Tibial nerve (tissue), 4 donors: ENCODE results near the gene GCK. TPM values are rescaled to one million over a fixed set of nuclear protein-coding genes. Genes with fewer than 3 reads are reported as not detected.
A peak's percentile ranks its signal among the peaks of the same experiment; 100 is the strongest.
"Not testable (repeated sequence)": the region's sequence is repeated elsewhere in the genome, so short reads cannot be mapped to it uniquely, and the experiment has no call there.

Source experiments
- DNase-seq, 2 donors: peaks; one replicate each; pipeline ENCODE4 v3.0.0-alpha.2; 2019; ENCODE audit warnings: low spot score in 2 of 2
- H3K27ac ChIP-seq, 4 donors: fragments of 200-600 bp; sonication (generic) in 3 of 4; one replicate each; pipeline ENCODE4 v1.5.1; 2017 to 2019; ENCODE audit warnings: mild to moderate bottlenecking in 1 of 4
- H3K27me3 ChIP-seq, 2 donors: fragments of 200-600 bp; sonication (generic) in 1 of 2; one replicate each; pipeline versions ENCODE4 v1.5.1 to v1.6.0; 2017 to 2019
- H3K36me3 ChIP-seq, 3 donors: fragments of 200-600 bp; sonication (generic); one replicate each; pipeline ENCODE4 v1.5.1; 2018 to 2019
- H3K4me1 ChIP-seq, 4 donors: fragments of 200-600 bp; sonication (generic) in 3 of 4; one replicate each; pipeline ENCODE4 v1.5.1; 2017 to 2019
- H3K4me3 ChIP-seq, 4 donors: fragments of 200-600 bp; sonication (generic) in 3 of 4; one replicate each; pipeline ENCODE4 v1.5.1; 2017 to 2019; ENCODE audit warnings: mild to moderate bottlenecking in 1 of 4, moderate library complexity in 1 of 4
- H3K9me3 ChIP-seq, 4 donors: fragments of 200-600 bp; sonication (generic) in 3 of 4; one replicate each; pipeline ENCODE4 v1.5.1; 2017 to 2019
- CTCF ChIP-seq, 5 experiments: fragments of 200-600 bp in 3 of 5; fragments of 450-650 bp in 2 of 5; sonication (generic) in 3 of 5; IDR thresholded peaks; one replicate each; pipeline ENCODE4 v1.5.1; 2016 to 2019; ENCODE audit warnings: antibody characterized with exemption in 5 of 5, mild to moderate bottlenecking in 3 of 5, moderate library complexity in 2 of 5
- EP300 ChIP-seq, 2 donors: sonication (generic); formaldehyde crosslinking; IDR thresholded peaks; one replicate each; pipeline ENCODE4 v1.6.1; 2017; ENCODE audit warnings: antibody characterized with exemption in 2 of 2, mild to moderate bottlenecking in 1 of 2
- POLR2A ChIP-seq, 2 donors: fragments of 450-650 bp; IDR thresholded peaks; one replicate each; pipeline ENCODE4 v1.6.1; 2017; ENCODE audit warnings: antibody characterized with exemption in 2 of 2, mild to moderate bottlenecking in 2 of 2, moderate library complexity in 2 of 2
- WGBS, 2 donors: methylation state at CpG; one replicate each; pipeline ENCODE4 v1.1.5; 2018; 5-methylcytosine and 5-hydroxymethylcytosine counted together
- total RNA-seq, 4 donors: library from RNA; depleted of rRNA; stranded (reverse); fragments of >200 nt; gene quantifications; one replicate each; pipeline ENCODE4 v1.1.0, GENCODE V29; 2016

GCK gene
- total RNA-seq, 4 donors from 2014 or later = 2.3 to 3.0 (median 2.4) TPM; not detected in 1

GRCh38 chr7:44177570-44178131, 11.6 kb downstream of the GCK start:
- no peak for DNase-seq
- Histone ChIP-seq H3K4me3 (no peak overlapping the region), H3K4me1 (no peaks in the 10 kb centered on the region), H3K36me3 (no peaks in the 10 kb centered on the region), H3K9me3 (peaks cover 0 to 6% (median 0%) of the 10 kb centered on the region in 4 donors), H3K27ac (peak overlapping the region in 2 of 4 donors; percentile 9 to 74), H3K27me3 (no peaks in the 10 kb centered on the region)
- WGBS, 2 donors = 44 to 64% methylated on average over 4 of the region's 4 CpGs
- TF ChIP-seq CTCF (IDR thresholded peaks at IDR 0.05) = no peak
- no peak for TF ChIP-seq EP300 (IDR thresholded peaks at IDR 0.05)
- no peak for TF ChIP-seq POLR2A (IDR thresholded peaks at IDR 0.05)

GRCh38 chr7:44176486-44176885, 12.8 kb downstream of the GCK start:
- H3K9me3 ChIP-seq = peaks cover 0 to 7% (median 0%) of the 10 kb centered on the region in 4 donors
- no peaks in the 10 kb centered on the region for H3K27me3 ChIP-seq
- WGBS, 2 donors = 72 to 77% methylated on average over 7 of the region's 7 CpGs
- no peak overlapping the region for H3K4me3 ChIP-seq
- TF ChIP-seq EP300 (IDR thresholded peaks at IDR 0.05) (no peak), POLR2A (IDR thresholded peaks at IDR 0.05) (no peak), CTCF (IDR thresholded peaks at IDR 0.05) (no peak)
- H3K4me1 ChIP-seq = no peaks in the 10 kb centered on the region
- H3K36me3 ChIP-seq = no peaks in the 10 kb centered on the region
- DNase-seq = no peak
- no peak overlapping the region for H3K27ac ChIP-seq

DNA sequence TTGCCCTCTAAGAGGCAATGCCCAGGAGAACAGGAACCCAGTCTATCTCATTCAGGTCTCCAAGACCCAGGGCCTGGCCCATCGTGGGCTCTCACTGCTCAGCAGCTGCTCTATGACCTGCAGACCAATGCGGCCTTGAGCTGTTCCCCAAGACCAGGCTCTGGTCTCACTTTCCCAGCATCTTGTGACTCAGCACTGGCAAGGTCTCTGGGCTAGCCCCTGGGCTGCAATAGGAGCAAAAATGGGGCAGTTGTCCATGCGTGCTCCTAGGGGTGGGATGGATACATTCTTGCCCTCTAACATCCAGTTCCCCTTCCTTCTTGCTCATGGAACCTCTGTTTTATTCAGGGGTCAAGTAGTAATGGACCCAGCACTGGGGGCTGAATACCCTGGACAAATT, 13.5 kb downstream of the GCK start:
- Histone ChIP-seq H3K4me3 (no peak overlapping the region), H3K27ac (no peak overlapping the region), H3K36me3 (no peaks in the 10 kb centered on the region), H3K4me1 (no peaks in the 10 kb centered on the region), H3K27me3 (no peaks in the 10 kb centered on the region), H3K9me3 (peaks cover 0 to 13% (median 0%) of the 10 kb centered on the region in 4 donors)
- no peak for TF ChIP-seq POLR2A (IDR thresholded peaks at IDR 0.05)
- TF ChIP-seq CTCF (IDR thresholded peaks at IDR 0.05) = no peak
- no peak for TF ChIP-seq EP300 (IDR thresholded peaks at IDR 0.05)
- WGBS, 2 donors = 79 to 84% methylated on average over 3 of the region's 3 CpGs
- no peak for DNase-seq

DNA sequence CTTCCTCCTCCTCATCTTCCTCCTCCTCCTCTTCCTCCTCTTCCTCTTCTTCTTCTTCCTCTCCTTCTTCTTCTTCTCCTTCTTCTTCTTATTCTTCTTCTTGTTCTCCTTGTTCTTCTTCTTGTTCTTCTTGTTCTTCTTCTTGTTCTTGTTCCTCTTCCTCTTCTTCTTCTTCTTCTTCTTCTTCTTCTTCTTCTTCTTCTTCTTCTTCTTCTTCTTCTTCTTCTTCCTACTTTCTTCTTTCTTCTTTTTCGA, 14.6 kb downstream of the GCK start:
- peaks cover 0 to 13% (median 0%) of the 10 kb centered on the region in 4 donors for H3K9me3 ChIP-seq
- H3K36me3 ChIP-seq, DNase-seq, H3K27ac ChIP-seq, H3K4me1 ChIP-seq, H3K4me3 ChIP-seq, H3K27me3 ChIP-seq: not testable (repeated sequence)
- WGBS, 2 donors = 65 to 71% methylated on average over 1 of the region's 1 CpG

GRCh38 chr7:44173911-44174693, 15.1 kb downstream of the GCK start:
- Histone ChIP-seq H3K36me3 (no peaks in the 10 kb centered on the region), H3K27ac (no peak overlapping the region), H3K27me3 (no peaks in the 10 kb centered on the region), H3K9me3 (peaks cover 0 to 13% (median 0%) of the 10 kb centered on the region in 4 donors), H3K4me3 (no peak overlapping the region), H3K4me1 (no peaks in the 10 kb centered on the region)
- TF ChIP-seq CTCF (IDR thresholded peaks at IDR 0.05) (no peak), EP300 (IDR thresholded peaks at IDR 0.05) (no peak), POLR2A (IDR thresholded peaks at IDR 0.05) (no peak)
- no peak for DNase-seq
- 45 to 52% methylated on average over 3 of the region's 3 CpGs for WGBS, 2 donors
